ENCODE data around the gene SEMA5B.
A peak's percentile ranks its signal among the peaks of the same experiment; 100 is the strongest.

SEMA5B gene

DNA sequence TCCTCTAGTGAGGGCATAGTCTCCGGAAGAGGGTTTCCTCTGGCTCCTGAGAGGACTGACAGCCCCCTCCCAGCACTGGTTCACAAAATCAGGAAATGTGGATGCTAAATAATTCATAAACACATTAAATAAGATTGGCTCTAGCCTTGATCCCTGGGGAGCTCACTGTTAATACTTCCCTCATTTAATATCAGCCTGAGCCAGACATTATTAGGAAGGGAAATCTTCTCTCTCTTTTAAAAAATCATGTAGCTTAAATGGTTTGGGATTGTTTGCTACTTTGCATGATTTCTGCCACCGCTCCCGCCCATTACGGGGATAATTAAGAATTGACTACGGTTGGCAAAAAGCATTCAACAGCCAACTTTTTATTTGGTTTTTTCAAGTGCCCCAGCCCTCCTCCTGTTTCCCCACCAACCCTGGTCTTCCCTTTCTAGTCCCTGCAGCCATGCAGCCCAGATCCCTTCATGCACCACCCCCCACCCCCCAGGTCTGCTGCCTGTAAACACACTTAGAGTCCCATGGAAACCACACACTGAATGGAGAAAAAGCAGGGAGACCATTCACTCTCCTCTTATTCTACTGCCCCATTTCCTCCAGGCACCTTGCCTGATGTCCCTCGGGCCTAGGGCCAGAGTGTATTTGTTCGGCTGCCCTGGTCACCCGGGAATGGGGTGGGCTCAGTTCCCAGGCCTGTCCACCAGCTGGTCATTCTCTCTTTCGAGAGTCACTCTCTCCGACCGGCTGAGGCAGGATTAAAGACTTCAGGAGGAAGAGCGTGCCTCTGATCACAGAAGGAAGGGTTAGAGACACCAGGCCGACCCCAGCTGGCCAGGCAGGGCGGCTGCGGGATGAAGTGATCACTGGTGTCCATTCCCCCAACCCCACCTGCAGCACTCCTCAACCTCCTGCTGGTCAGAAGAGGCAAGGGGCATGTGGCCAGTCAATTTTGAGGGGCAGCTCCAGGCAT, 45.1 kb downstream of the SEMA5B start:
- no peaks in the 10 kb centered on the region for H3K27me3 ChIP-seq (ENCODE audit: control insufficient read depth, insufficient read depth, low read length)
- no peak overlapping the region for H3K4me3 ChIP-seq (ENCODE audit: low read depth, low read length)
- H3K9me3 ChIP-seq (ENCODE audit: control insufficient read depth, insufficient read depth, low read length): no peaks in the 10 kb centered on the region
- peaks cover 71% of the 10 kb centered on the region for H3K4me1 ChIP-seq (ENCODE audit: control insufficient read depth, insufficient read depth, low read length)
- H3K9ac ChIP-seq (ENCODE audit: low read depth, low read length): no peak overlapping the region
- H3K27ac ChIP-seq (ENCODE audit: low read depth, low read length): peak overlapping the region; percentile 70
- H3K36me3 ChIP-seq (ENCODE audit: control insufficient read depth, insufficient read depth, low read length): no peaks in the 10 kb centered on the region

DNA sequence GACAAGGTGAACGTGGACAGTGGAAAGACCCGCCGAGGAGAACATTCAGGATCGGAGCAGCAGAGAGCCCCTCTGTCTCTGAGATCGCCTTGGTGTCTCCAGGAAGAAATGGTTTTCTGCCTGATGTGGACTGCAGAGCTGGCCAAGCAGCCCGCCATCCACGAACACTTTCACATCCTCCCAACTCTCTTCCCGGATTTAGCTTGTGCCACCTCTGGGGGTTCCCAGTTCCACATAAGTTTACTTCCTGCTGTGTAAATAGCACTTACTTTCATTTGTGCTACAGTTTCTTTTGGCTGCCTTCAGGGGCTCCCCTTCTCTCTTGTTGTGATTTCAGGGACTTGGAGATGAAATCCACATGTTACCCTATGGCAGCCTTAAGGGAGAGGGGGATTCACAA, 48.4 kb downstream of the SEMA5B start:
- Histone ChIP-seq H3K4me3 (ENCODE audit: low read depth, low read length) (no peak overlapping the region), H3K36me3 (ENCODE audit: control insufficient read depth, insufficient read depth, low read length) (no peaks in the 10 kb centered on the region), H3K9ac (ENCODE audit: low read depth, low read length) (no peak overlapping the region), H3K27me3 (ENCODE audit: control insufficient read depth, insufficient read depth, low read length) (no peaks in the 10 kb centered on the region), H3K27ac (ENCODE audit: low read depth, low read length) (no peak overlapping the region), H3K9me3 (ENCODE audit: control insufficient read depth, insufficient read depth, low read length) (no peaks in the 10 kb centered on the region), H3K4me1 (ENCODE audit: control insufficient read depth, insufficient read depth, low read length) (peaks cover 68% of the 10 kb centered on the region)

DNA sequence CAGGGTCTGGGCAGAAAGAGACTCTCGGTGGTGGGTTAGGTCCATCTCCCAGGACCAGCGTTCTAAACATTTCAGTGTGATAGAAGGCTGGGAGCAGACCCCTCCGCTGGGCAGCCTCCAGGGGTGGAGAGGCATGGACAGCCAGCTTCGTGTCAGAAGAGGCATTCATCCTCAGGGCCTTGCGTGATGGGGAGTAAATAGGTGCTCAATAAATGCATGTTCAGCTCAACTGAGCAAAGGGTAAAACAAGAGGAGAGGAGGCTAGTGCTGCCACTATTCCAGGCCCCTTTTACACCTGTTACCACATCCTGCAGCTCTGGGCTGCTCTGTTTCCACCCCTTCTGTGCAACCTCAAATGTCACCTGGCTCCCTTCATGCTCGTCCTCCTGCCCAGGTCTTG, 49.0 kb downstream of the SEMA5B start:
- Histone ChIP-seq H3K27ac (ENCODE audit: low read depth, low read length) (peak overlapping the region; percentile 2), H3K9me3 (ENCODE audit: control insufficient read depth, insufficient read depth, low read length) (no peaks in the 10 kb centered on the region), H3K36me3 (ENCODE audit: control insufficient read depth, insufficient read depth, low read length) (no peaks in the 10 kb centered on the region), H3K9ac (ENCODE audit: low read depth, low read length) (no peak overlapping the region), H3K4me1 (ENCODE audit: control insufficient read depth, insufficient read depth, low read length) (peaks cover 68% of the 10 kb centered on the region), H3K27me3 (ENCODE audit: control insufficient read depth, insufficient read depth, low read length) (no peaks in the 10 kb centered on the region), H3K4me3 (ENCODE audit: low read depth, low read length) (no peak overlapping the region)

DNA sequence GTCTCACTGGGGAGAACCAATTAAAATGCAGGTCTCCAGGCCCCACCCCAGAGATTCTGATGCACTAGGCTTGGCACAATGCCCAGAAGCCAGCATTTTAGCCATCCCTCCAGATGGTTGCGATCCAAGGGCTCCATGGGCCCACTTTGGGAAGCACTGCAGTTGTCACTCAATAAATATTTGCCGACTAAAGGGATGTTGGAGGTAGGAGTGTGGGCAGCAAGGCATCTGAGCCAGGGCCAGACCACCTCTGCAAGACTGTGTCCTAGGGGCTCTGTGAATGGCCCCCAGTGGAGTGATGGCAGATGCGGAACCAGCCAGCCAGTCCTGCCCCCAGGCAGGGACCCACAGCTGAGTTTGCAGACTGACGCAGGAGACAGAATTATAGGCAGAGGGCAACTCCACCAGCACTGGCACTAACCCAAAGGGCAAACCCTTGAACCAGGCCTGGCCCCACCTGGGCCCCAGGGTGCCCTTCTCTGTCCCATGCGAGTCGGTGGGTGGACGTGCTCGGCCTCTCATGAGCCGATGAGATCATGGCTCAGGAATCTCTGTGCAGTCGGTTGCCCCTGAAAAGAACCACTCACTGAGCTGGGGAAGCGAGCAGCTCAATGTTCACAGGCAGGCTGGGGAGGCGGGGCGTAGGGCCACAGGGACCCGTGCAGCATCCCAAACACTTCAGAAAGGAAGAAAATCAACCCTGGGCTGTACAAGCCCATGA, 49.7 kb downstream of the SEMA5B start:
- no peak overlapping the region for H3K4me3 ChIP-seq (ENCODE audit: low read depth, low read length)
- peaks cover 3% of the 10 kb centered on the region; the same call in 1 of the 2 replicates for H3K27me3 ChIP-seq (ENCODE audit: control insufficient read depth, insufficient read depth, low read length)
- no peaks in the 10 kb centered on the region for H3K9me3 ChIP-seq (ENCODE audit: control insufficient read depth, insufficient read depth, low read length)
- H3K9ac ChIP-seq (ENCODE audit: low read depth, low read length): no peak overlapping the region
- H3K4me1 ChIP-seq (ENCODE audit: control insufficient read depth, insufficient read depth, low read length): peaks cover 69% of the 10 kb centered on the region
- peak overlapping the region; percentile 76 for H3K27ac ChIP-seq (ENCODE audit: low read depth, low read length)
- H3K36me3 ChIP-seq (ENCODE audit: control insufficient read depth, insufficient read depth, low read length): no peaks in the 10 kb centered on the region

DNA sequence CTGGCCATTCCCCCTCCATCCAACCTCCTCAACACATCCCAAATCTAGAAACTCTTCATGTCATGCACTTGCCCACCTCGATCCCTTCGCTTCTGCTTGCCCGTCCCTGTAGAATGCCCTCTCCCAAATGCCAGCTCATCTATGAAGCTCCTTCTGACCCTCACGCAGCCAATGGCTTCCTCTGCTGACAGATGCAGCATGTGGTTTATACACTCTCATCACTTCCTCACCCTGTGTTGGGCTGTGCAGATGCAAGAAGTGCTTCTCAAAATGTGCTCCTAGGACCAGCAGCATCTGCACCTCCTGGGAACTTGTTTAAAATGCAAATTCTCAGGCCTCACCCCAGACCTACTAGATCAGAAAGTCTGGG, 51.7 kb downstream of the SEMA5B start:
- H3K4me1 ChIP-seq (ENCODE audit: control insufficient read depth, insufficient read depth, low read length): peaks cover 61% of the 10 kb centered on the region
- no peak overlapping the region for H3K9ac ChIP-seq (ENCODE audit: low read depth, low read length)

DNA sequence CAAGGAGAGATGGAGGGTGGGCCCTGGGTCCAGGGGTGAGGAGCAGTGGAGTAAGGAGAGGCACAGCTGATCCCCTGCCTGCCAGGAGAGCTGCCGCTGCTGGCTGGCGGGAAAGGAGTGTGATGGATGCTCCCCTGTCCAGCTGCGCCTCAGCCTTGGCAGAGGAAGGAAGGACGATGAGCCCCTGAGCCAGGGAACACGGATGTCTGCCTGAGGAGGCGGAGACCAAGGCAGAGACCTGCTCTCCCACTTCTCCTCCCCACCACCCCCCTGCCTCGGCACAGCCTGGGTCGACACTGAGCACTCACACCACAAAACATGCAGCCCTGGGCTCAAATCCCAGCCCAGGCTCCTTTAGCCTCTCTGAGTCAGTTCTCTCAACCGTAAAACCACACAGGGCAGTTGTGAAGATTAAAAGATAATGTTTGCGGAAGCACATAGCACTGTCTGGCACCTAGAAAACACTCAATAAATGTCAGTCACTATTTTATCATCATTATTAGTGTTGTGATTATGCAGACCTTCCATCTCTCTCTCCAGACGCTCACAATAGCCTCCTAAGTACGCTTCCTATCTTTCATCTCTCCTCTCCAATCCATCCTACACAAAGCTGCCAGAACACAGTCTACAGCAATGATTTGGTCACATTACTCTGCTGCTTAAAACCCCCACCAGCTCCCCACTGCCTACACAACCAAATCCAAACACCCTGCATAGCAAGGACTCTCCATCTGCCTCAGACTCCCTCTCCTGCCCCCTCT, 52.2 kb downstream of the SEMA5B start:
- Histone ChIP-seq H3K27ac (ENCODE audit: low read depth, low read length) (peak overlapping the region; percentile 76), H3K9ac (ENCODE audit: low read depth, low read length) (no peak overlapping the region), H3K27me3 (ENCODE audit: control insufficient read depth, insufficient read depth, low read length) (peaks cover 3% of the 10 kb centered on the region; the same call in 1 of the 2 replicates), H3K4me1 (ENCODE audit: control insufficient read depth, insufficient read depth, low read length) (peaks cover 61% of the 10 kb centered on the region), H3K4me3 (ENCODE audit: low read depth, low read length) (0 out of 2 replicates have a peak overlapping the region, but pooled peaks have one; percentile 1), H3K9me3 (ENCODE audit: control insufficient read depth, insufficient read depth, low read length) (no peaks in the 10 kb centered on the region), H3K36me3 (ENCODE audit: control insufficient read depth, insufficient read depth, low read length) (no peaks in the 10 kb centered on the region)

More for the DNA sequence above, 51.7 kb downstream of the SEMA5B start:
- Histone ChIP-seq H3K27ac (ENCODE audit: low read depth, low read length) (no peak overlapping the region), H3K4me3 (ENCODE audit: low read depth, low read length) (no peak overlapping the region), H3K36me3 (ENCODE audit: control insufficient read depth, insufficient read depth, low read length) (no peaks in the 10 kb centered on the region), H3K27me3 (ENCODE audit: control insufficient read depth, insufficient read depth, low read length) (peaks cover 3% of the 10 kb centered on the region; the same call in 1 of the 2 replicates), H3K9me3 (ENCODE audit: control insufficient read depth, insufficient read depth, low read length) (no peaks in the 10 kb centered on the region)

DNA sequence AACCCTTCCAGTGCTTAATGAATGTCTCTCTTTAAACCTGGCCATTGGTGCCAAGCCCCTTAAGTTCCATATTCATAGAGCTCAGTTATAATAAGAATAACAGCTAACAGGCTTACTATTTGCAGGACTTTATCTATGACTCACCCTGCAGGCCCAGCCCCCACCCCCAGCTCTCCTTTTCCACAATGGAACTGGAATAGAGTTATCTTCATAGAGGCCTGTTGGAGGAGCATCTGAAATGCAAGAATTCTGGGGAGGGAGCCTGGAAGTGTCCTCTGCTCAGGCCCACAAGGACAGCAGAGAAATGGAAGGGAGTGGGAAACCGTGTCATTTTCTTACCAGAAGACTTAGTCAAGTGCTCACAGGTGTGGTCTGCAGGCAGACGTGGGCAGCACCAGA, 52.8 kb downstream of the SEMA5B start:
- Histone ChIP-seq H3K27ac (ENCODE audit: low read depth, low read length) (peak overlapping the region; percentile 76), H3K27me3 (ENCODE audit: control insufficient read depth, insufficient read depth, low read length) (peaks cover 3% of the 10 kb centered on the region; the same call in 1 of the 2 replicates), H3K4me1 (ENCODE audit: control insufficient read depth, insufficient read depth, low read length) (peaks cover 61% of the 10 kb centered on the region), H3K4me3 (ENCODE audit: low read depth, low read length) (0 out of 2 replicates have a peak overlapping the region, but pooled peaks have one; percentile 1), H3K9ac (ENCODE audit: low read depth, low read length) (no peak overlapping the region), H3K9me3 (ENCODE audit: control insufficient read depth, insufficient read depth, low read length) (no peaks in the 10 kb centered on the region), H3K36me3 (ENCODE audit: control insufficient read depth, insufficient read depth, low read length) (no peaks in the 10 kb centered on the region)

DNA sequence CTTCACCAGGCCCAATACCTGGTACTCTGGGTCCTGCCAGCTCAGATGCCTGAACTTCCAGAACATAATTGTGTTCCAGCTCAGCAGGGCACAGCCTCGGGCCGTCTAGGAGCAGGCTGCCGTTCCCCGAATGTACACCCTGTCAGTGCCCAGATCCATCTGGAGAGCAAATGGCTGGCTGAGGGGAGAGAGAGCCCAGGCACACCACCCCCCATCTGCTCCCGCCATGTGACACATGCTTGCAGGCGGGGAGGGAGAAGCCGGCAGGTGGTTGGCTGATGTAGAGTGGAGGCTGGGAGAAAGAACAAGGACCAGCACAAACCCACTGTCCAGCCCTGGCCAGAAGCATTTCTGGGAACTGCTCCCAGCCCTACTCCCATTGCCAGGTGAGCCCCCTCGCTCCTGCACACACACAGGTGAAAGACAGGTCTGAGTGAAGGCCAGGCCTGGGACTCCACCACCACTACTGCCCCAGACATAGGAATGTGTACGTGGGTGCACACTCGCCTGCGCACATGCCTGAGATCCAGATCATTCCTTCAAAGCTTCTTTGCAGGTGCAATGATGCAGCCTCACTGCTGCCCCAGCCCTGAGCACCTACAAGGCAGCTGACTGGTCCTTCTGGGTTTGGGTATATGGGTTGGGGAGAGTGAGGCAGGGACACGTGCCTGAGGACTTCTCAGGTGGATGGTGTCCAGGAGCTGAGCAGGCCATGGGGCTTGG, 53.5 kb downstream of the SEMA5B start:
- Histone ChIP-seq H3K27me3 (ENCODE audit: control insufficient read depth, insufficient read depth, low read length) (peaks cover 3% of the 10 kb centered on the region; the same call in 1 of the 2 replicates), H3K4me3 (ENCODE audit: low read depth, low read length) (no peak overlapping the region), H3K9me3 (ENCODE audit: control insufficient read depth, insufficient read depth, low read length) (no peaks in the 10 kb centered on the region), H3K36me3 (ENCODE audit: control insufficient read depth, insufficient read depth, low read length) (no peaks in the 10 kb centered on the region), H3K4me1 (ENCODE audit: control insufficient read depth, insufficient read depth, low read length) (peaks cover 54% of the 10 kb centered on the region), H3K27ac (ENCODE audit: low read depth, low read length) (peak overlapping the region; percentile 76), H3K9ac (ENCODE audit: low read depth, low read length) (no peak overlapping the region)

DNA sequence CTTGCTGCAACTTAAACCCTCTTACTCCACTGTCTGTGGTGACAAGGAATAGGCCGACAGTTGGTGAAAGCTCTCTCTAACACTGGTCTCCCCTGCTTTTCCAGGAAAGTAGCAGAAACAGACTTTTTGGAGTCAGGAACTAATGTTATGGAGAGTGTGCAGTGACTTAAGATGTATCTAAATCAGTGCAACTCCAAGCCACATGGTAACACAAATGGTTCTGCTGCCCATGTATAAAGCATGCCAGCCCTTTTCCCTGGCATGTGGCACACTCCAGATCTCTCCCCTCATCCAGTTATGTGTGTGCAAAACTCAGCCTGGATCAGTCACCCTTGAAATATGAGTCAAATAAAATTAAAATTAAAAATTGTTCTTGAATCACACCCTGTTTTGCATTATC, 55.4 kb downstream of the SEMA5B start:
- Histone ChIP-seq H3K4me3 (ENCODE audit: low read depth, low read length) (no peak overlapping the region), H3K9ac (ENCODE audit: low read depth, low read length) (no peak overlapping the region), H3K27ac (ENCODE audit: low read depth, low read length) (no peak overlapping the region), H3K27me3 (ENCODE audit: control insufficient read depth, insufficient read depth, low read length) (peaks cover 3% of the 10 kb centered on the region; the same call in 1 of the 2 replicates), H3K4me1 (ENCODE audit: control insufficient read depth, insufficient read depth, low read length) (peaks cover 36% of the 10 kb centered on the region), H3K36me3 (ENCODE audit: control insufficient read depth, insufficient read depth, low read length) (no peaks in the 10 kb centered on the region), H3K9me3 (ENCODE audit: control insufficient read depth, insufficient read depth, low read length) (no peaks in the 10 kb centered on the region)

All from HUES48 (cell line).